Pulmonary artery endothelial cell (primary cell): Measurements from ENCODE around the gene CDH4. TPM values are rescaled to one million over a fixed set of nuclear protein-coding genes. Genes with fewer than 3 reads are reported as not detected.

ENCODE experiments used
- DNase-seq: peaks from one replicate; pipeline ENCODE4 v3.0.0-alpha.2; 2011; ENCODE audit warnings: low read depth, low spot score
- total RNA-seq: library from RNA; depleted of rRNA; stranded (reverse); fragments of >200 nt; gene quantifications from 2 replicates; pipeline ENCODE4 v1.2.3, GENCODE V29; 2014

The CDH4 gene
- total RNA-seq, 1 donor from 2014 or later: 7.5 TPM

DNA sequence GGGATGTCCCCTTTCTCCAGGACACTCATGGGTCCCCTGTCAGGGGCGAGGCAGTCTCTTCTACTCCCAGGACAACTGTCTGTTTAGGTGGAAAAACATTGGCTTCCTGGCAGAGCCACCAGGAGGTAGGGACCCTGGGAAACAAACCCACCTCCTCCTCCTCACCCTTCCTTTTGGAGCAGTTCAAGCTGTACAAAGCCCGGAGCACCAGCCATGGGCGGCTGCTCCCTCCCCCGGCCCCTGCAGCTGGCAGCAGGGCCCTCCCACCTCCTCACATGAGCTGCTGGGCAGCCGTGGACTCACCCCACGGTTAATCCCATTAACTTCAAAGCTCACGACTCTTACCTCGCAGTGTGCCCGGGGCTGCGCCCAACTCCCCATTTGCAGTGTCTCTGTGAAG is 48.6 kb downstream of the CDH4 start:
- DNase-seq: no peak

DNA sequence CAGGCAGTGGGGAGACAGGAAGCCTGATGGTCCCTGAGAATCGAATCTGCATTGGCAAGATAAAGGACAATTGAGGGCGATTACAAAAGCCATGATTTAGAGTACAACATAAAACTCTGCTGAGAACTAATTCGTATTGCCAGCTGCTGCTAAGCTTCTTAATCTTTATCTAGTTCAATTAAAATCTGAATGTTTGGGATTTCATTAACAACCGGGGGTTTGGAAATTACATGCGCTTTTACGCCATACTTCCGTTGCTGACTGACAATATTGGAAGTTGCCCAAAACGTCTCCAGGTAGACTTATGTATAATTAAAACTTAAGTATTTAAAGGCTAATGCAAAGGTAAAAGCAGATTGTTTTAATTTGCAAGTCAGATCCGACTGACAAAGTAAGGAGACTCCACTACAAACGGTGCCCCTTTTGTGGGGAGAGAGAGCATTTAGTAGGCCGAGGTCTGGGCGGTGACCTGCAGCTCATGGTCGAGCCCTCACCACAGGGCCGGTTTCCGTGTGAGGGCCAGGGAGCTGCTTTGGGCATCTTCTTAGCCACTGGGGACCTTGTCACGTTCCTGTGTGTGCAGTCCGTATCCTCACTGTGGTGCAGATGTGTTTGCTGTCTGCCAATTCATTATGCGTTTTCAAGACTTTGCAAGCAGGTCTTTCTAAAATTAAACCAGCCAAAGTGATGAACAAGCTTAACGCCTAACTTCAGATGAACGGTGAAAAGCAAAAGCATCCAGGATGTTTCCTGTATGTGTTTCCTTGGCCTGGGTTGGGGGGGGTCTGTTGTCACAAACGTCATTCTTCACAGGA is 49.9 kb downstream of the CDH4 start:
- no peak for DNase-seq

DNA sequence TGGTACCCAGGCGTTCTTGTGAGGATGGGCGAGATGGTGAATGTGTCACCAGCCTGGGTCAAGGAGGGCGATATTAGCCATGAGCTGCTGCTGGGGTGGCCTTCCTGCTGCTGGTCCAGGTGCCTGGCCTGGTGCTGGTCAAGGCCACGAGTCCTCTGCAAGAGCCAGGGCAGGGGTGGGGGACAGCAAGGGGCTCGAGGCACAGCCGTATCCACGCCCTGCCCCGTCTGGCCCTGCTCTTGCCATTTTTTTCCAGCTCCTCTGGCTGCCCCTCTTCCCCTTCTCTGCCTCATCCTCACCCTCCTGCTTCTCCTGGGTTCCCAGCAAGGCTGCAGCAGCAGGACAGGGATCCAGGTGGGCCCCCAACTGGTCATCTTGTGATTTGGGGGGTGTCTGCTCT is 51.2 kb downstream of the CDH4 start:
- no peak for DNase-seq

GRCh38 chr20:61303675-61304074 is 51.6 kb downstream of the CDH4 start:
- DNase-seq: no peak

GRCh38 chr20:61304750-61305149 is 52.7 kb downstream of the CDH4 start:
- no peak for DNase-seq

GRCh38 chr20:61306937-61307475 is 54.9 kb downstream of the CDH4 start:
- no peak for DNase-seq

DNA sequence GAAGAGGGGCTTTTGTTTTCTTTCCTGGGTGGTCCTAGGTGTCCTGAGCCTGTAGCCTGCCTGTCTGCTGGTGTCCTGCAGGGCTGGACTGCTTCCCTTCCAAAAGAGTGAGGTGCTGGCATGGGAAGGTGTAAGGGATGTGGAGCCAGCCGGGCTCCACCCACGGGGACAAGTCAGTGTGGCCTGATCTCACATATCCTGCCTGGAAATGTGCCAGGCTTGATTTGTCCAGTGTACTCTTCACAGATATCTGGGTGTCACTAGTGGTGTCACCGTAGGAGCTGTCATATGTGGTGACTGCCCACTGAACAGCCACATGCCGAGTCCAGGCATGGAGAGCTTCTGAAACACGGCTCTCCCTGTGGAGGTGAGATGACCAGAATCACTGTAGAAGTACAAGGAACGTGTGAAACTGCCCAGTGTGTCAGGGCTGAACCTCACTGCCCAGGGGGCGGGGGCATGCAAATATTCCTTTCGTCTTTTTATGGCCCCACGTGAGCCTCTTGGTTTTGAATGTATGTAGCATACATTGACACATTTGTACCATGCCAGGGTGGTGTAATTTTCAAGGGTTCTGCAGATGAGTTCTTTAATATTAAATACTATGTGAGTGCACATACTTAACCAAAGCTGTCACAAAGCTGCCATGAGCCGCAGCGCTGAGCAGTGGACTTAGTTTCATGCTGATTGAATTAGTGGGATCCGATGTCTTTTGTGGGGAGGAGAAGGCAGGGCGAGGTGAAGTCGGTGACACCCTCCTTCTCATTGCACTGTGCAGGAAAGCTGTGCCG is 55.8 kb downstream of the CDH4 start:
- DNase-seq: no peak

- DNase-seq: no peak
Measured at GRCh38 chr20:61308477-61308774, 56.4 kb downstream of the CDH4 start.

DNA sequence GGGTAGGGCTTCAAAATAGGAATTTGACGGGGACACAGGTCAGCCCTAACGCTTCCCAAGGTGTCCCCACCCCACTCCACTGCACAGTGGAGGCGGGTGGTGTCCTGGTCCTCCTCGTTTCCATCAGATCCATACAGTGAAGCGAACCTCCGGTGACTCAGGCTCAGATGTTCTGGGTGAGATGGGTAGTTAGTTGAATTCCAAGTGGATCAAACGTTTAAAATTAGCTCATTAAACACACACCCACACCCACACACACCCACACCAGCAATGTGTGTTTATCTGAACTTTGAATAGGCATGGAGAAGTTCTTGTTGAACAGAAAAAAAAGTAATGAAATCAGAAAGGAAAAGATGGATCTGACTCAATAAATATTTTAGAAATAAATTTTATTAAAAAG is 58.9 kb downstream of the CDH4 start:
- DNase-seq: no peak

DNA sequence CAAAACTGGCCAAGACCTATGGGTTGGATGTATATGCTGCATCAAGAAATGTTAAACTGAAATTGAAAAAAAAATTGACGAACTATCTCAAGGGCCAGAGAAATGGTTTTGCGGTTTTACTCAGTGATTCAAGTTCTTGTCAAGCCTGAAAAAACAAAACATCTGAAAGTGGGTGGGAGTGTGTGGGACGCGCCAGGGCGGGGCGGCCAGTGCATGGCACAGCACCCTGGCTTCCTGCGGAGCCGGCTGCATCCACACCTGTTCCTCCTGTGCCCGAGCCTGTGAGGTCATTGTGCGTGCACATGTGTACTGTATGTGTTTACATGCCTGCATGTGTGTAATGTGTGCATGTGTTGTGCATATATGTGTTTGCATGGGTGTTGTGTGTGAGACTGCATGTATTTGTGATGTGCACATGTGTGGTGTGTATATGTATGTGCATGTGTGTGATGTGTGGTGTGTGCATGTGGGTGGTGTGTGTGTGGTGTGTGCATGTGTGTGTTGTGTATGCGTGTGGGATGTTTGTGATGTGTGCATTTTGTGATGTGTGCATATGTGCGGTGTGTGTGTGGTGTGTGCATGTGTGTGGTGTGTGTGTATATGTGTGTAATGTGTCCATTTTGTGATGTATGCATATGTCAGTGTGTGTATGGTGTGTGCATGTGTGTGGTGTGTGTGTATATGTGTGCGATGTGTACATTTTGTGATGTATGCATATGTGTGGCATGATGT is 59.8 kb downstream of the CDH4 start:
- no peak for DNase-seq

DNA sequence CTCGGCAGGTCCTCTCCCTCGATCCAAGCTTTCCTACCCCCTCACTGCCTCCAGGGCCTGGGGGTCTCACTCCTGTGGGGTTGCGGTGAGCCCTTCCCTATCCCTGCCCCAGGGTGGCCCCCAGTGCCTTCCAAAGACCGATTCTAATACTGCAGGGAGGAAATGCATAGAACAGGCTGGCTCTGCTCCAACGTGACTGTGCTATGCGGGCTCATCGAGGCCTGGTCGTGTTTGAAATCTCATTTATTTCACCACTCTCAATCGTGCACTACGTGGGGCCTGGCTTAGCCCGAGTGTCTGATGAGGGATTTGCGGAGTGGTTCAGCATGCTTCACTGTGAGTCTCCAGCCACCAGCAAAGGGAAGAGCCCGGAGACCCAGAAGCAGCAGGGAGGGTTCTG is 60.9 kb downstream of the CDH4 start:
- DNase-seq: no peak

- DNase-seq: no peak
Measured at GRCh38 chr20:61313396-61313795, 61.3 kb downstream of the CDH4 start.

DNA sequence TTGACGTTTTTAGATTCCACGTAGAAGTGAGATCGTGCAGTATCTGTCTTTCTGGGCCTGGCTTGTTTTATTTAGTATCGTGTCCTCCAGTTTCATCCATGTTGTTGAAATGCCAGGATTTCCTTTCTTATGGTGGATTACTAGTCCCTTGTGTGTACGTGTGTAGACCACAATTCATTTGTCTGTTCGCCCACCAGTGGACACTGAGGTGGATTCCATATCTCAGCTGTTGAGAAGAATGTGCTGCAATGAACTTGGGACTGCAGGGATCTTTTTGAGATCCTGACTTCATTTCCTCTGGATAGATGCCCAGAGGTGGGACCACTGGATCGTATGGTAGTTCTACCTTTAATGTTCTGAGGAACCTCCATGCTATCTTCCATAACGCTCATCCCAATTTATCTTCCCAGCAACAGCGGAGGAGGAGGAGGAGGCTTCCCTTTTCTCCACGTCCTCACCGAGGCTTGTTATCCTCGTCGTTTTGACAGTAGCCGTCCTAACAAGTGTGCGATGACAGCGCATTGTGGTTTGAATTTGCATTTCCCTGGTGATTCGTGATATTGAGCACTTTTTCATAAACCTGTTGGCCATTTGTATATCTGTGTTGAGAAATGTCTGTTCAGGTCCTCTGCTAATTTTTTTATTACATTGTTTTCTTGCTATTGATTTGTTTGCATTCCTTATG is 62.4 kb downstream of the CDH4 start:
- no peak for DNase-seq

DNA sequence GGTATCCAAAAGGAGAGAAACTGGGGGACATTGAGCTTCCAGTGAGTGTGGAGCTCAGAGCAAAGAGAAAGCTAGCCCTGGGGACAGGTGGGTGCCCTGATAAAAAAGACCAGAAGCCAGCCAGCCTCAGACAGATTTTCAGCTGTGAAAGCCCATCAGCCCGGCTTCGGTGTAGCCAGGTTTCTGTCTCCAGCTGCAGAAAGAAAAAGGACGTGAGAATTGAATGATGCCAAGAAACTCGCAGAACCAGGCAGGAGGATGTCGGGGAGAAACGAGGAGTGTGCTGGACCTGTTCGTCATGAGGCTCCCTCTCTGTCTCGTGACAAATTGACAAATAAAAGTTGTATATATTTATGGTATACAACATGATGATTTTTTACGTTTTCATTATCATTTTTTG is 63.3 kb downstream of the CDH4 start:
- DNase-seq: no peak

- no peak for DNase-seq
Measured at GRCh38 chr20:61316346-61316745, 64.3 kb downstream of the CDH4 start.

GRCh38 chr20:61317966-61318530 is 66.0 kb downstream of the CDH4 start:
- DNase-seq: no peak

GRCh38 chr20:61320691-61321425 is 68.8 kb downstream of the CDH4 start:
- DNase-seq: no peak

- no peak for DNase-seq
Measured at GRCh38 chr20:61321481-61321880, 69.4 kb downstream of the CDH4 start.

DNA sequence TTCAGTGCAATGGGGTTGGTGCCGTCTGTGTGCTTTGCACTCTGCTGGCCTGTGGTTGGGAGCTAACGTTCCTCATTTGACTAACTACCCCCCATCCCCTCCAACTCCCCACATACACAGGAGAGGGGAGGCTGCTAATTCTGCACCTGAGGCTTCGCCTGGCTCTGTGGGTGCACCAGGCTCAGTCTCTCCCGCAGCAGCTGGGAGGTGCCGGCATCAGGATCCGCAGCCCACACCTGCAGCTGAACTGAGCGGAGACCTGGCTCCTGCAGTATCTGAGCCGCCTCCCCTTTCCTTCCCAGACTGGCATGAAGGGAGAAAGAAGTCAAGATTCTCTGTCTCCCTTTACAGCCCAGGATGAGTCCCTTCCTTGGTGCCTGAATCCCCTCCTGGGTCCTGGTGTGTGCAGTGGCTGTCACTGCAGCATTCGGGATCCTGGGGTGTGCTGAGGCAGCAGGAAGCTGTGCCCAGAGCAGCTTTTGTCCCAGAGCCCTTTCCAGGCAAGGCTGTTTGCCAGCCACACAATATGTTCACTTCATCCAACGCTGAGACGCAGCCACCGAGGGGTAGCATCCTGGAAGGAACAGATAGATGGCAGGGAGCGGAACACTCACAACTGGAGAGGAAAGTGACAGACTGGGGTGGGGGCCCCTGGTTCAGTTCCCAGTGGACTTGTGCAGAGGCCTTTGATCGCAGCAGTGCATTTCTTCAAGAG is 70.2 kb downstream of the CDH4 start:
- DNase-seq: no peak

- no peak for DNase-seq
Measured at GRCh38 chr20:61324906-61325305, 72.8 kb downstream of the CDH4 start.
